HEK293 (cell line): Measurements from ENCODE around the gene FIGNL2.

ENCODE experiments used
- CTCF ChIA-PET: fragments of 350-600 bp; formaldehyde crosslinking; extraction: SDS; loops from one replicate; lab custom pipeline; 2021; ENCODE audit warnings: antibody characterized with exemption; lab: Yijun Ruan, JAX
- POLR2A ChIA-PET: fragments of 300-600 bp; formaldehyde crosslinking; extraction: SDS; loops from one replicate; lab custom pipeline; 2020; ENCODE audit warnings: antibody characterized with exemption, inconsistent platforms; lab: Yijun Ruan, JAX
- H3K27ac ChIP-seq: fragments of 200-500 bp; sonication (Bioruptor generic); 2 replicates; pipeline ENCODE4 v1.5.1; 2014; ENCODE audit warnings: low read depth, low read length, control low read depth, inconsistent platforms; ENCODE audit errors: extremely low read depth
- H3K36me3 ChIP-seq, 2 experiments: fragments of 200-500 bp in 1 of 2; sonication (Bioruptor generic) in 1 of 2; 1 replicate in 1 of 2; 2 replicates in 1 of 2; pipeline ENCODE4 v1.5.1; 2014 to 2017; ENCODE audit warnings: inconsistent platforms in 2 of 2, low read length in 2 of 2; ENCODE audit not compliant: control insufficient read depth in 2 of 2, insufficient read depth in 1 of 2
- H3K4me1 ChIP-seq: fragments of 200-500 bp; sonication (Bioruptor generic); 2 replicates; pipeline ENCODE4 v1.5.1; 2014; ENCODE audit warnings: mild to moderate bottlenecking, low read length, inconsistent platforms; ENCODE audit not compliant: control insufficient read depth, insufficient read depth
- H3K4me3 ChIP-seq: 2 replicates; pipeline ENCODE4 v1.5.1; 2011; ENCODE audit warnings: low read depth, mild to moderate bottlenecking, control low read depth, low read length, moderate library complexity
- H3K9me3 ChIP-seq: fragments of 200-500 bp; sonication (Bioruptor generic); 2 replicates; pipeline ENCODE4 v1.5.1; 2014; ENCODE audit warnings: low read depth, low read length, inconsistent platforms; ENCODE audit not compliant: control insufficient read depth, insufficient read depth
- EGR2 ChIP-seq: fragments of 450-650 bp; formaldehyde crosslinking; IDR thresholded peaks from 2 replicates; pipeline ENCODE4 v1.5.1; 2016; ENCODE audit warnings: low read depth, missing biosample characterization, missing genetic modification characterization
- ELK4 ChIP-seq: IDR thresholded peaks from 2 replicates; pipeline ENCODE4 v1.6.1; 2011; ENCODE audit warnings: mild to moderate bottlenecking, low read depth, low read length, borderline replicate concordance
- HOXC10 ChIP-seq: sonication (generic); formaldehyde crosslinking; IDR thresholded peaks from 2 replicates; pipeline ENCODE4 v1.8.1; 2023; ENCODE audit warnings: mild to moderate bottlenecking, missing genetic modification reagents
- HOXD13 ChIP-seq: sonication (generic); formaldehyde crosslinking; IDR thresholded peaks from 2 replicates; pipeline ENCODE4 v1.8.0; 2022; ENCODE audit warnings: missing genetic modification reagents, borderline replicate concordance
- MEIS1 ChIP-seq: sonication (generic); formaldehyde crosslinking; IDR thresholded peaks from 2 replicates; pipeline ENCODE4 v1.8.1; 2022; ENCODE audit warnings: missing genetic modification reagents, mild to moderate bottlenecking, borderline replicate concordance
- MYNN ChIP-seq: fragments of 450-650 bp; formaldehyde crosslinking; IDR thresholded peaks from 2 replicates; pipeline ENCODE4 v1.5.1; 2016; ENCODE audit warnings: missing biosample characterization, missing genetic modification characterization, borderline replicate concordance
- REST ChIP-seq: fragments of 450-650 bp; formaldehyde crosslinking; IDR thresholded peaks from 2 replicates; pipeline ENCODE4 v1.5.1; 2016; ENCODE audit warnings: missing biosample characterization, missing genetic modification characterization
- ZBTB49 ChIP-seq: fragments of 450-650 bp; formaldehyde crosslinking; IDR thresholded peaks from 2 replicates; pipeline ENCODE4 v1.5.1; 2016; ENCODE audit warnings: missing biosample characterization, missing genetic modification characterization, low read depth
- ZBTB7A ChIP-seq: fragments of 450-650 bp; formaldehyde crosslinking; IDR thresholded peaks from 2 replicates; pipeline ENCODE4 v1.5.1; 2016; ENCODE audit warnings: low read depth, missing biosample characterization, missing genetic modification characterization
- ZFHX2 ChIP-seq: fragments of 450-650 bp; formaldehyde crosslinking; conservative IDR thresholded peaks from 2 replicates; pipeline ENCODE4 v1.5.1; 2016; ENCODE audit warnings: missing biosample characterization, missing genetic modification characterization
- ZFP37 ChIP-seq: fragments of 450-650 bp; formaldehyde crosslinking; IDR thresholded peaks from 2 replicates; pipeline ENCODE4 v1.5.1; 2016; ENCODE audit warnings: missing biosample characterization, missing genetic modification characterization
- ZNF223 ChIP-seq: fragments of 450-650 bp; formaldehyde crosslinking; IDR thresholded peaks from 2 replicates; pipeline ENCODE4 v1.5.1; 2016; ENCODE audit warnings: missing biosample characterization, missing genetic modification characterization
- ZNF514 ChIP-seq: fragments of 450-650 bp; formaldehyde crosslinking; IDR thresholded peaks from 2 replicates; pipeline ENCODE4 v1.5.1; 2016; ENCODE audit warnings: missing biosample characterization, missing genetic modification characterization
- ZNF544 ChIP-seq: fragments of 450-650 bp; formaldehyde crosslinking; IDR thresholded peaks from 2 replicates; pipeline ENCODE4 v1.5.0; 2017; ENCODE audit warnings: missing biosample characterization, missing genetic modification characterization
- ZNF600 ChIP-seq: fragments of 450-650 bp; formaldehyde crosslinking; IDR thresholded peaks from 2 replicates; pipeline ENCODE4 v1.5.1; 2016; ENCODE audit warnings: missing biosample characterization, missing genetic modification characterization
- ZNF677 ChIP-seq: fragments of 450-650 bp; IDR thresholded peaks from 2 replicates; pipeline ENCODE4 v1.5.0; 2018; ENCODE audit warnings: missing biosample characterization, mild to moderate bottlenecking, missing genetic modification characterization, moderate library complexity
- ZNF76 ChIP-seq: fragments of 450-650 bp; formaldehyde crosslinking; IDR thresholded peaks from 2 replicates; pipeline ENCODE4; 2016; ENCODE audit warnings: low read depth, missing biosample characterization, missing genetic modification characterization, borderline replicate concordance
- ZNF768 ChIP-seq: fragments of 450-650 bp; formaldehyde crosslinking; IDR thresholded peaks from 2 replicates; pipeline ENCODE4 v1.5.1; 2018; ENCODE audit warnings: missing biosample characterization, mild to moderate bottlenecking, missing genetic modification characterization

Gene FIGNL2

GRCh38 chr12:51850081-51850964 lies 1.8 kb upstream of the FIGNL2 start:
- Histone ChIP-seq H3K36me3 (no peaks in the 10 kb centered on the region), H3K4me3 (no peak overlapping the region)
- CTCF ChIA-PET, result interaction anchor here (1.0 to 2.2 kb wide), 3 partner anchors 11 to 154 kb away, joined by 3 to 6 read pairs (median 3); no protein-coding TSS in a partner anchor

More at GRCh38 chr12:51850081-51850964, 1.8 kb upstream of the FIGNL2 start:
- peaks cover 3% of the 10 kb centered on the region; the same call in 1 of the 2 replicates for H3K4me1 ChIP-seq
- TF ChIP-seq ZFHX2 (peak; percentile 70), ZNF514 (tag by site-specific recombination) (no peak), ZBTB7A (tag by site-specific recombination) (no peak), ZNF544 (no peak), ZBTB49 (tag by site-specific recombination) (no peak), MEIS1 (CRISPR knock-in tag) (no peak), ZNF677 (no peak), HOXC10 (CRISPR knock-in tag) (no peak), ZFP37 (tag by site-specific recombination) (no peak), ZNF600 (tag by site-specific recombination) (0 out of 2 replicates have a peak, but pooled peaks have one; percentile 32), EGR2 (tag by site-specific recombination) (peak; percentile 66), ELK4 (no peak), HOXD13 (CRISPR knock-in tag) (no peak), MYNN (tag by site-specific recombination) (no peak), ZNF76 (tag by site-specific recombination) (no peak), ZNF768 (tag by site-specific recombination) (0 out of 2 replicates have a peak, but pooled peaks have one; percentile 6), ZNF223 (no peak), REST (tag by site-specific recombination) (no peak)
- POLR2A ChIA-PET, result no interaction called here
- H3K9me3 ChIP-seq, result no peaks in the 10 kb centered on the region
- H3K27ac ChIP-seq, result no peak overlapping the region
